Measurements from ENCODE around the gene BRIP1.

DNA sequence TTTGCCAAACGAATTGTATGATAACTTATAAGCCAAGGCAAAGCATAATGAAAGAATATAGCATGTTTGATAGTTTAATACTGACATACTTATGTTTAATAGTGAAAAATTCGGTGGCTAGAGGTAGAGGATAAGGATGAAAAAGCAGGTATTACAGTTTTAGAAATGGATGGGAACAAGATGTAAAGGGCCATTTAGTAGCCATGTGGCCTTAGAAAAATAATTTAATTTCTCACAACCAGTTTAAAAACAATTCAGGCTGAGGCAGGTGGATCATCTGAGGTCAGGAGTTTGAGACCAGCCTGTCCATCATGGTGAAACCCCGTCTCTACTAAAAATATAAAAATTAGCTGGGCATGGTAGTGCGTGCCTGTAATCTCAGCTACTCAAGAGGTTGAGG, 152.8 kb downstream of the BRIP1 start:
- TF ChIP-seq, protein P1, sequence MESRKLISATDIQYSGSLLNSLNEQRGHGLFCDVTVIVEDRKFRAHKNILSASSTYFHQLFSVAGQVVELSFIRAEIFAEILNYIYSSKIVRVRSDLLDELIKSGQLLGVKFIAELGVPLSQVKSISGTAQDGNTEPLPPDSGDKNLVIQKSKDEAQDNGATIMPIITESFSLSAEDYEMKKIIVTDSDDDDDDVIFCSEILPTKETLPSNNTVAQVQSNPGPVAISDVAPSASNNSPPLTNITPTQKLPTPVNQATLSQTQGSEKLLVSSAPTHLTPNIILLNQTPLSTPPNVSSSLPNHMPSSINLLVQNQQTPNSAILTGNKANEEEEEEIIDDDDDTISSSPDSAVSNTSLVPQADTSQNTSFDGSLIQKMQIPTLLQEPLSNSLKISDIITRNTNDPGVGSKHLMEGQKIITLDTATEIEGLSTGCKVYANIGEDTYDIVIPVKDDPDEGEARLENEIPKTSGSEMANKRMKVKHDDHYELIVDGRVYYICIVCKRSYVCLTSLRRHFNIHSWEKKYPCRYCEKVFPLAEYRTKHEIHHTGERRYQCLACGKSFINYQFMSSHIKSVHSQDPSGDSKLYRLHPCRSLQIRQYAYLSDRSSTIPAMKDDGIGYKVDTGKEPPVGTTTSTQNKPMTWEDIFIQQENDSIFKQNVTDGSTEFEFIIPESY (IDR thresholded peaks at IDR 0.05; ENCODE audit: borderline replicate concordance, low read depth): no peak
- TF ChIP-seq TAF1 (IDR thresholded peaks at IDR 0.05; ENCODE audit: borderline replicate concordance, low read depth, low read length) (no peak), NFIC (IDR thresholded peaks at IDR 0.05; ENCODE audit: borderline replicate concordance) (no peak), EP300 (IDR thresholded peaks at IDR 0.05; ENCODE audit: borderline replicate concordance in 1 of 2, low read depth in 1 of 2, low read length in 1 of 2) (no peak), CHD2 (IDR thresholded peaks at IDR 0.05; ENCODE audit: low read length, partially characterized antibody) (no peak), NRF1 (IDR thresholded peaks at IDR 0.05; ENCODE audit: low read depth, low read length) (no peak), FOXJ3 (CRISPR knock-in tag; IDR thresholded peaks at IDR 0.05) (no peak)
- TF ChIP-seq, protein P2, sequence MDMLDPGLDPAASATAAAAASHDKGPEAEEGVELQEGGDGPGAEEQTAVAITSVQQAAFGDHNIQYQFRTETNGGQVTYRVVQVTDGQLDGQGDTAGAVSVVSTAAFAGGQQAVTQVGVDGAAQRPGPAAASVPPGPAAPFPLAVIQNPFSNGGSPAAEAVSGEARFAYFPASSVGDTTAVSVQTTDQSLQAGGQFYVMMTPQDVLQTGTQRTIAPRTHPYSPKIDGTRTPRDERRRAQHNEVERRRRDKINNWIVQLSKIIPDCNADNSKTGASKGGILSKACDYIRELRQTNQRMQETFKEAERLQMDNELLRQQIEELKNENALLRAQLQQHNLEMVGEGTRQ (IDR thresholded peaks at IDR 0.05; ENCODE audit: borderline replicate concordance, low read depth, low read length): no peak
- TF ChIP-seq, protein P3, sequence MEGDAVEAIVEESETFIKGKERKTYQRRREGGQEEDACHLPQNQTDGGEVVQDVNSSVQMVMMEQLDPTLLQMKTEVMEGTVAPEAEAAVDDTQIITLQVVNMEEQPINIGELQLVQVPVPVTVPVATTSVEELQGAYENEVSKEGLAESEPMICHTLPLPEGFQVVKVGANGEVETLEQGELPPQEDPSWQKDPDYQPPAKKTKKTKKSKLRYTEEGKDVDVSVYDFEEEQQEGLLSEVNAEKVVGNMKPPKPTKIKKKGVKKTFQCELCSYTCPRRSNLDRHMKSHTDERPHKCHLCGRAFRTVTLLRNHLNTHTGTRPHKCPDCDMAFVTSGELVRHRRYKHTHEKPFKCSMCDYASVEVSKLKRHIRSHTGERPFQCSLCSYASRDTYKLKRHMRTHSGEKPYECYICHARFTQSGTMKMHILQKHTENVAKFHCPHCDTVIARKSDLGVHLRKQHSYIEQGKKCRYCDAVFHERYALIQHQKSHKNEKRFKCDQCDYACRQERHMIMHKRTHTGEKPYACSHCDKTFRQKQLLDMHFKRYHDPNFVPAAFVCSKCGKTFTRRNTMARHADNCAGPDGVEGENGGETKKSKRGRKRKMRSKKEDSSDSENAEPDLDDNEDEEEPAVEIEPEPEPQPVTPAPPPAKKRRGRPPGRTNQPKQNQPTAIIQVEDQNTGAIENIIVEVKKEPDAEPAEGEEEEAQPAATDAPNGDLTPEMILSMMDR (IDR thresholded peaks at IDR 0.05): no peak
- TF ChIP-seq, protein P4, sequence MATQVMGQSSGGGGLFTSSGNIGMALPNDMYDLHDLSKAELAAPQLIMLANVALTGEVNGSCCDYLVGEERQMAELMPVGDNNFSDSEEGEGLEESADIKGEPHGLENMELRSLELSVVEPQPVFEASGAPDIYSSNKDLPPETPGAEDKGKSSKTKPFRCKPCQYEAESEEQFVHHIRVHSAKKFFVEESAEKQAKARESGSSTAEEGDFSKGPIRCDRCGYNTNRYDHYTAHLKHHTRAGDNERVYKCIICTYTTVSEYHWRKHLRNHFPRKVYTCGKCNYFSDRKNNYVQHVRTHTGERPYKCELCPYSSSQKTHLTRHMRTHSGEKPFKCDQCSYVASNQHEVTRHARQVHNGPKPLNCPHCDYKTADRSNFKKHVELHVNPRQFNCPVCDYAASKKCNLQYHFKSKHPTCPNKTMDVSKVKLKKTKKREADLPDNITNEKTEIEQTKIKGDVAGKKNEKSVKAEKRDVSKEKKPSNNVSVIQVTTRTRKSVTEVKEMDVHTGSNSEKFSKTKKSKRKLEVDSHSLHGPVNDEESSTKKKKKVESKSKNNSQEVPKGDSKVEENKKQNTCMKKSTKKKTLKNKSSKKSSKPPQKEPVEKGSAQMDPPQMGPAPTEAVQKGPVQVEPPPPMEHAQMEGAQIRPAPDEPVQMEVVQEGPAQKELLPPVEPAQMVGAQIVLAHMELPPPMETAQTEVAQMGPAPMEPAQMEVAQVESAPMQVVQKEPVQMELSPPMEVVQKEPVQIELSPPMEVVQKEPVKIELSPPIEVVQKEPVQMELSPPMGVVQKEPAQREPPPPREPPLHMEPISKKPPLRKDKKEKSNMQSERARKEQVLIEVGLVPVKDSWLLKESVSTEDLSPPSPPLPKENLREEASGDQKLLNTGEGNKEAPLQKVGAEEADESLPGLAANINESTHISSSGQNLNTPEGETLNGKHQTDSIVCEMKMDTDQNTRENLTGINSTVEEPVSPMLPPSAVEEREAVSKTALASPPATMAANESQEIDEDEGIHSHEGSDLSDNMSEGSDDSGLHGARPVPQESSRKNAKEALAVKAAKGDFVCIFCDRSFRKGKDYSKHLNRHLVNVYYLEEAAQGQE (IDR thresholded peaks at IDR 0.05; ENCODE audit: low read depth, low read length): no peak

All from SK-N-SH (cell line).